NCI-H1417 (cell line): ENCODE measurements around the gene TMEM115.

Experiments used
- DNase-seq, 3 experiments: peaks; one replicate each; lab custom pipeline; 2025; lab: John Stamatoyannopoulos, UW

The TMEM115 gene

GRCh38 chr3:50352781-50353180 lies 6.5 kb downstream of the TMEM115 start:
- DNase-seq, result peak in 1 of 3 experiments; percentile 3

GRCh38 chr3:50351323-50351697 lies 8.0 kb downstream of the TMEM115 start:
- DNase-seq, result no peak

GRCh38 chr3:50350527-50351322 lies 8.6 kb downstream of the TMEM115 start, which contains the start of the genes CYB561D2 and NPRL2:
Gene CYB561D2 (plus strand): TSS chr3:50350862. CDS start chr3:50351434, 572 bp downstream.
Gene NPRL2 (minus strand): TSS chr3:50350775. CDS start chr3:50350652, 123 bp downstream.
- DNase-seq, result peak; percentile 90 to 94 (median 92)

GRCh38 chr3:50350213-50350526 lies 9.2 kb downstream of the TMEM115 start:
- DNase-seq, result no peak

- DNase-seq, result peak; percentile 48 to 85 (median 51)
These were observed 12.0 kb downstream of the TMEM115 start for GRCh38 chr3:50347187-50347813.

GRCh38 chr3:50345586-50346234 lies 13.6 kb downstream of the TMEM115 start, which contains the start of gene ZMYND10:
Gene ZMYND10 (minus strand): TSS chr3:50345732. CDS start chr3:50345579, 153 bp downstream.
- peak; percentile 47 to 62 (median 55) for DNase-seq

- DNase-seq, result no peak
These were observed 14.3 kb downstream of the TMEM115 start for GRCh38 chr3:50345008-50345407.

- no peak for DNase-seq
These were observed 16.3 kb downstream of the TMEM115 start for GRCh38 chr3:50342813-50343633.

GRCh38 chr3:50341996-50342650 lies 17.2 kb downstream of the TMEM115 start:
- DNase-seq, result no peak

- DNase-seq, result no peak
These were observed 17.8 kb downstream of the TMEM115 start for GRCh38 chr3:50341537-50341936.

GRCh38 chr3:50340448-50341329 lies 18.6 kb downstream of the TMEM115 start, which contains the start of gene RASSF1:
Gene RASSF1 (minus strand): TSS chr3:50340836. CDS start chr3:50340805, 31 bp downstream.
- no peak for DNase-seq

GRCh38 chr3:50340147-50340447 lies 19.2 kb downstream of the TMEM115 start:
- no peak for DNase-seq

GRCh38 chr3:50339485-50340146 lies 19.7 kb downstream of the TMEM115 start:
- DNase-seq, result no peak

GRCh38 chr3:50338965-50339364 lies 20.4 kb downstream of the TMEM115 start:
- no peak for DNase-seq

GRCh38 chr3:50337175-50337861 lies 22.0 kb downstream of the TMEM115 start:
- DNase-seq, result peak; percentile 93 to 98 (median 95)

- peak in 1 of 3 experiments; percentile 49 for DNase-seq
These were observed 22.7 kb downstream of the TMEM115 start for GRCh38 chr3:50336452-50337174.

- no peak for DNase-seq
These were observed 24.8 kb downstream of the TMEM115 start for GRCh38 chr3:50334339-50335075.
